ENCODE data around the gene SEMA5A. TPM values are rescaled to one million over a fixed set of nuclear protein-coding genes. Genes with fewer than 3 reads are reported as not detected.
A peak's percentile ranks its signal among the peaks of the same experiment; 100 is the strongest.

Gene SEMA5A
- total RNA-seq, 3 donors from 2014 or later = 20.3 to 43.8 (median 33.6) TPM

- no peak for ATAC-seq
- Histone ChIP-seq H3K36me3 (ENCODE audit: low read depth) (no peaks in the 10 kb centered on the region), H3K4me1 (ENCODE audit: low read depth) (no peaks in the 10 kb centered on the region), H3K9me3 (no peaks in the 10 kb centered on the region), H3K4me3 (no peak overlapping the region)
- TF ChIP-seq CTCF (IDR thresholded peaks at IDR 0.05) = no peak
- DNase-seq = no peak
- intact Hi-C loops (cut with DNase I, micrococcal nuclease) = no loop called here
Measured at GRCh38 chr5:9209846-9210492, 335.9 kb downstream of the SEMA5A start.

GRCh38 chr5:9207817-9208418 is 338.0 kb downstream of the SEMA5A start:
- ATAC-seq = peak; percentile 58
- peak in 1 of 3 donors; percentile 30 for DNase-seq
- no peak for TF ChIP-seq CTCF (IDR thresholded peaks at IDR 0.05)
- intact Hi-C loops (cut with DNase I, micrococcal nuclease) = no loop called here
- Histone ChIP-seq H3K9me3 (no peaks in the 10 kb centered on the region), H3K36me3 (ENCODE audit: low read depth) (no peaks in the 10 kb centered on the region), H3K4me3 (no peak overlapping the region), H3K4me1 (ENCODE audit: low read depth) (no peaks in the 10 kb centered on the region)

- intact Hi-C loops (cut with DNase I, micrococcal nuclease) = no loop called here
- no peak overlapping the region for H3K4me3 ChIP-seq
- no peaks in the 10 kb centered on the region for H3K9me3 ChIP-seq
- DNase-seq (no peak), ATAC-seq (no peak)
- no peak for TF ChIP-seq CTCF (IDR thresholded peaks at IDR 0.05)
- no peaks in the 10 kb centered on the region for H3K36me3 ChIP-seq (ENCODE audit: low read depth)
- H3K4me1 ChIP-seq (ENCODE audit: low read depth) = no peaks in the 10 kb centered on the region
Measured at GRCh38 chr5:9202636-9203035, 343.2 kb downstream of the SEMA5A start.

- intact Hi-C loops (cut with DNase I, micrococcal nuclease) = no loop called here
- Histone ChIP-seq H3K9me3 (no peaks in the 10 kb centered on the region), H3K4me1 (ENCODE audit: low read depth) (no peaks in the 10 kb centered on the region), H3K4me3 (no peak overlapping the region), H3K36me3 (ENCODE audit: low read depth) (no peaks in the 10 kb centered on the region)
- no peak for TF ChIP-seq CTCF (IDR thresholded peaks at IDR 0.05)
- no peak for ATAC-seq
- no peak for DNase-seq
Measured at GRCh38 chr5:9201761-9202160, 344.1 kb downstream of the SEMA5A start.

GRCh38 chr5:9201011-9201410 is 344.9 kb downstream of the SEMA5A start:
- no peak for TF ChIP-seq CTCF (IDR thresholded peaks at IDR 0.05)
- no peaks in the 10 kb centered on the region for H3K9me3 ChIP-seq
- no peak overlapping the region for H3K4me3 ChIP-seq
- intact Hi-C loops (cut with DNase I, micrococcal nuclease) = no loop called here
- no peaks in the 10 kb centered on the region for H3K4me1 ChIP-seq (ENCODE audit: low read depth)
- no peak for ATAC-seq
- H3K36me3 ChIP-seq (ENCODE audit: low read depth) = no peaks in the 10 kb centered on the region
- DNase-seq = no peak
